Uterus (tissue), 4 donors: ENCODE data around the gene FAM83F. TPM values are rescaled to one million over a fixed set of nuclear protein-coding genes. Genes with fewer than 3 reads are reported as not detected.

ENCODE experiments used
- DNase-seq, 2 donors: peaks; one replicate each; pipeline ENCODE4 v3.0.0-alpha.2; 2019 to 2020
- H3K27ac ChIP-seq, 2 donors: fragments of 200-600 bp; sonication (generic); 1 replicate in 1 of 2; 2 replicates in 1 of 2; pipeline ENCODE4 v1.5.1; 2016 to 2018
- H3K27me3 ChIP-seq, 2 donors: fragments of 200-600 bp; sonication (generic); one replicate each; pipeline ENCODE4 v1.5.1; 2018 to 2019; ENCODE audit warnings: control low read depth in 1 of 2
- H3K36me3 ChIP-seq, 2 donors: fragments of 200-600 bp; sonication (generic); one replicate each; pipeline ENCODE4 v1.5.1; 2019; ENCODE audit warnings: control low read depth in 1 of 2
- H3K4me1 ChIP-seq, 2 donors: fragments of 200-600 bp; sonication (generic); one replicate each; pipeline ENCODE4 v1.5.1; 2018 to 2019; ENCODE audit warnings: control low read depth in 1 of 2
- H3K4me3 ChIP-seq, 2 donors: fragments of 200-600 bp; sonication (generic); 1 replicate in 1 of 2; 2 replicates in 1 of 2; pipeline ENCODE4 v1.5.1; 2018 to 2019; ENCODE audit warnings: mild to moderate bottlenecking in 1 of 2
- H3K9me3 ChIP-seq, 2 donors: fragments of 200-600 bp; sonication (generic); one replicate each; pipeline ENCODE4 v1.5.1; 2019; ENCODE audit warnings: control low read depth in 1 of 2
- CTCF ChIP-seq, 4 experiments: fragments of 200-600 bp in 2 of 4; fragments of 450-650 bp in 2 of 4; sonication (generic) in 2 of 4; IDR thresholded peaks; one replicate each; pipeline ENCODE4 v1.5.1; 2016 to 2019; ENCODE audit warnings: antibody characterized with exemption in 4 of 4, mild to moderate bottlenecking in 2 of 4, moderate library complexity in 1 of 4
- POLR2A ChIP-seq, 2 donors: fragments of 450-650 bp; IDR thresholded peaks; one replicate each; pipeline ENCODE4 v1.6.1; 2016; ENCODE audit warnings: antibody characterized with exemption in 2 of 2, mild to moderate bottlenecking in 1 of 2, moderate library complexity in 1 of 2
- intact Hi-C: fragments of 100-400 bp; cut with DNase I; formaldehyde crosslinking; loops from one replicate; pipeline ENCODE4 v1.15.1; 2023; ENCODE audit warnings: low total_unique reads
- total RNA-seq, 4 donors: library from RNA; depleted of rRNA in 3 of 4; stranded (reverse); fragments of >200 nt in 3 of 4; gene quantifications; one replicate each; pipeline versions ENCODE4 v1.1.0 to v1.2.4, GENCODE V29; 2014 to 2023
- donor health status: DM: yes; HTN: yes; CAD: no.

FAM83F gene
- total RNA-seq, 4 donors from 2014 or later = under 0.01 to 2.6 (median 0.11) TPM

GRCh38 chr22:40084246-40084645 lies 89.5 kb downstream of the FAM83F start:
- intact Hi-C loops = no loop called here
- Histone ChIP-seq H3K4me1 (no peaks in the 10 kb centered on the region), H3K4me3 (no peak overlapping the region), H3K36me3 (no peaks in the 10 kb centered on the region), H3K27me3 (no peaks in the 10 kb centered on the region), H3K9me3 (no peaks in the 10 kb centered on the region), H3K27ac (no peak overlapping the region)
- no peak for DNase-seq
- no peak for TF ChIP-seq POLR2A (IDR thresholded peaks at IDR 0.05)
- TF ChIP-seq CTCF (IDR thresholded peaks at IDR 0.05) = no peak

- Histone ChIP-seq H3K27ac (no peak overlapping the region), H3K27me3 (no peaks in the 10 kb centered on the region), H3K4me1 (peaks cover 0 to 4% of the 10 kb centered on the region in 2 donors), H3K4me3 (no peak overlapping the region), H3K9me3 (no peaks in the 10 kb centered on the region), H3K36me3 (no peaks in the 10 kb centered on the region)
- no peak for DNase-seq
- intact Hi-C loops = no loop called here
- TF ChIP-seq POLR2A (IDR thresholded peaks at IDR 0.05) (no peak), CTCF (IDR thresholded peaks at IDR 0.05) (no peak)
Observed at GRCh38 chr22:40088818-40089217, 94.1 kb downstream of the FAM83F start.

Other genes with a start within 250 kb of the FAM83F start
- gene ENTHD1, start 101.2 kb upstream of the FAM83F start, total RNA-seq = under 1 TPM in 1 of 4 donors, not detected in 3; 0.14 TPM
- gene GRAP2, start 93.9 kb upstream of the FAM83F start, total RNA-seq = 1 to 10 TPM in 1 of 4 donors, under 1 TPM in 1, not detected in 2; 0.97 to 2.0 TPM
- gene TMA7B, start 34.6 kb upstream of the FAM83F start, total RNA-seq = not detected
- gene TNRC6B, start 183.0 kb downstream of the FAM83F start, total RNA-seq = 10 to 100 TPM; 10.5 to 76.0 (median 37.2) TPM